HG03342 (cell line): ENCODE measurements around the gene ZBTB7A.

ENCODE experiments used
- ATAC-seq: cut with Tn5 transposase; IDR thresholded peaks from one replicate; pipeline ENCODE4 v1.9.1; 2021; ENCODE audit warnings: mild to moderate bottlenecking, moderate library complexity; ENCODE audit not compliant: unreplicated experiment

The ZBTB7A gene

GRCh38 chr19:4057931-4058692 lies 8.6 kb downstream of the ZBTB7A start:
- no peak for ATAC-seq

- no peak for ATAC-seq
Measured at GRCh38 chr19:4055209-4055552, 11.5 kb downstream of the ZBTB7A start.

- no peak for ATAC-seq
Measured at GRCh38 chr19:4054441-4055208, 12.1 kb downstream of the ZBTB7A start.

- ATAC-seq, result no peak
Measured at GRCh38 chr19:4053423-4054324, 13.0 kb downstream of the ZBTB7A start.

- ATAC-seq, result no peak
Measured at GRCh38 chr19:4052993-4053422, 13.7 kb downstream of the ZBTB7A start.

GRCh38 chr19:4052114-4052992 lies 14.3 kb downstream of the ZBTB7A start:
- no peak for ATAC-seq

GRCh38 chr19:4051175-4052101 lies 15.3 kb downstream of the ZBTB7A start:
- ATAC-seq, result no peak

- ATAC-seq, result no peak
Measured at GRCh38 chr19:4049432-4049831, 17.3 kb downstream of the ZBTB7A start.

- ATAC-seq, result no peak
Measured at GRCh38 chr19:4046946-4047683, 19.6 kb downstream of the ZBTB7A start.

GRCh38 chr19:4046362-4046691 lies 20.4 kb downstream of the ZBTB7A start:
- no peak for ATAC-seq

- no peak for ATAC-seq
Measured at GRCh38 chr19:4045597-4046361, 20.9 kb downstream of the ZBTB7A start.

GRCh38 chr19:4044990-4045465 lies 21.7 kb downstream of the ZBTB7A start:
- no peak for ATAC-seq

GRCh38 chr19:4043966-4044715 lies 22.6 kb downstream of the ZBTB7A start:
- ATAC-seq, result no peak

GRCh38 chr19:4043401-4043800 lies 23.3 kb downstream of the ZBTB7A start:
- ATAC-seq, result no peak

GRCh38 chr19:4042731-4043082 lies 24.0 kb downstream of the ZBTB7A start:
- no peak for ATAC-seq

- no peak for ATAC-seq
Measured at GRCh38 chr19:4042064-4042730, 24.5 kb downstream of the ZBTB7A start.
